ENCODE measurements around the gene ZNF202. TPM values are rescaled to one million over a fixed set of nuclear protein-coding genes. Genes with fewer than 3 reads are reported as not detected.

ZNF202 gene
- total RNA-seq, 4 donors from 2014 or later = 6.8 to 9.2 (median 8.3) TPM

DNA sequence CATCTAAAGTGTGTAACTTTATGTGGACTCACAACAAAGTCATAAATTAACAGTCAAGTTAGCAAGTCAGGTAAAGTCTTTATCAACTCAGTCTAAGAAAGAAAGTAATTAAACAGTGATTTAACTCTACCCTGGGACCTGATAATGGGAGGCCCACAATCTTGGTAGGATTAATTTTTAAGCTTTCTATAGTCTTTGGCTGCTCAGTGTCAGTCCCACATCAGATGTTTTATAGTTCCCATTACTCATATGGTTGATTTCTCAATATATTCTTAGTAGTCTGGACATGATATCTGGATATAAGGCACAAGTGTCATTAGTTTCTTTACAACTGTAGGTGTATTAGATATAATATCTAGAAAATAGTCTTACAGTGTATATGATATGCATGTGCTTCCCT is 48.5 kb downstream of the ZNF202 start:
- no peak overlapping the region for H3K4me3 ChIP-seq
- H3K27ac ChIP-seq = no peak overlapping the region
- TF ChIP-seq EP300 (IDR thresholded peaks at IDR 0.05) (no peak), POLR2AphosphoS5 (IDR thresholded peaks at IDR 0.05) (no peak), POLR2A (IDR thresholded peaks at IDR 0.05) (no peak)
- TF ChIP-seq, protein P1, sequence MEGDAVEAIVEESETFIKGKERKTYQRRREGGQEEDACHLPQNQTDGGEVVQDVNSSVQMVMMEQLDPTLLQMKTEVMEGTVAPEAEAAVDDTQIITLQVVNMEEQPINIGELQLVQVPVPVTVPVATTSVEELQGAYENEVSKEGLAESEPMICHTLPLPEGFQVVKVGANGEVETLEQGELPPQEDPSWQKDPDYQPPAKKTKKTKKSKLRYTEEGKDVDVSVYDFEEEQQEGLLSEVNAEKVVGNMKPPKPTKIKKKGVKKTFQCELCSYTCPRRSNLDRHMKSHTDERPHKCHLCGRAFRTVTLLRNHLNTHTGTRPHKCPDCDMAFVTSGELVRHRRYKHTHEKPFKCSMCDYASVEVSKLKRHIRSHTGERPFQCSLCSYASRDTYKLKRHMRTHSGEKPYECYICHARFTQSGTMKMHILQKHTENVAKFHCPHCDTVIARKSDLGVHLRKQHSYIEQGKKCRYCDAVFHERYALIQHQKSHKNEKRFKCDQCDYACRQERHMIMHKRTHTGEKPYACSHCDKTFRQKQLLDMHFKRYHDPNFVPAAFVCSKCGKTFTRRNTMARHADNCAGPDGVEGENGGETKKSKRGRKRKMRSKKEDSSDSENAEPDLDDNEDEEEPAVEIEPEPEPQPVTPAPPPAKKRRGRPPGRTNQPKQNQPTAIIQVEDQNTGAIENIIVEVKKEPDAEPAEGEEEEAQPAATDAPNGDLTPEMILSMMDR (IDR thresholded peaks at IDR 0.05) = no peak
- no peak for DNase-seq (ENCODE audit: low spot score in 2 of 2)
- H3K36me3 ChIP-seq = no peaks in the 10 kb centered on the region
- H3K9me3 ChIP-seq = no peaks in the 10 kb centered on the region
- H3K4me1 ChIP-seq = no peaks in the 10 kb centered on the region
- peaks cover 10% of the 10 kb centered on the region for H3K27me3 ChIP-seq

DNA sequence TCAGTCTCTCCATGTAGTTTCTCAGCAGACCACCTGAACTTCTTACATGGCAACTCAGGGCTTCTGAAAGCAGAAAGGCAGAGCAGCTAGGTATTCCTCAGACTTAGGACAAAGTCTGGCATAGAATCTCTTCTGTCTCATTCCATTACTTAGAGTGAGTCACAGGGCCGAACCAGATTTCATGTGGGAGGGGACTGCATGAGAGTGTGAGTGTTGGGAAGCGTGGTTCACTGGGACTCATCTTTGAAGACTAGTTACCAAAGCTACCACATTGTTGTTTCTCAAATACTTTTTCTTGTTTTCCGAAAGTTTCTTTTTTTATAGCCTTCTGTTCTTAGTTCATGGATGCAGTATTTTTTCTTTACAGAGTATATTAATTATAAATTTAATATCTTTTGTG is 51.0 kb downstream of the ZNF202 start:
- no peaks in the 10 kb centered on the region for H3K9me3 ChIP-seq
- H3K36me3 ChIP-seq = no peaks in the 10 kb centered on the region
- peaks cover 6% of the 10 kb centered on the region for H3K27me3 ChIP-seq
- TF ChIP-seq, protein P1 (IDR thresholded peaks at IDR 0.05) = no peak
- TF ChIP-seq POLR2A (IDR thresholded peaks at IDR 0.05) = no peak
- no peak for TF ChIP-seq POLR2AphosphoS5 (IDR thresholded peaks at IDR 0.05)
- TF ChIP-seq EP300 (IDR thresholded peaks at IDR 0.05) = no peak
- no peak overlapping the region for H3K4me3 ChIP-seq
- 71% methylated on average over 3 of the region's 3 CpGs for WGBS
- no peaks in the 10 kb centered on the region for H3K4me1 ChIP-seq
- no peak overlapping the region for H3K27ac ChIP-seq
- no peak for DNase-seq (ENCODE audit: low spot score in 2 of 2)

DNA sequence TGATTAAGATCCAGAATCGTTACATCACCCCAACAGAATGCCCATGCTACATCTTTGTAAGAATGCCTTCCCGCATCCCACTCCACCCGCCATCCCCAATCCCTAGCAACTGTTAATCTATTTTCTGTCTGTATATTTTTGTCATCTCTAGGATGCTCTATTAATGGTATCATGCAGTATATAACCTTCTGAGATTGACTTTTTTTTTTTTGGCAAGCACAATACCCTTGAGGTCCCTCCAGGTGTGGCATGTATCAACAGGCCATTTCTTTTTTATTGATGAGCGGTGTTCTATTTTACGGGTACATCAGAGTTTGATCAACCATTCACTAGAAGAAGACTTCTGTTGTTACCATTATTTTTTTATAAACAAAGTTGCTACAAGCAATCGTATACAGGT is 56.9 kb downstream of the ZNF202 start:
- H3K9me3 ChIP-seq = no peaks in the 10 kb centered on the region
- DNase-seq (ENCODE audit: low spot score in 2 of 2) = no peak
- no peaks in the 10 kb centered on the region for H3K27me3 ChIP-seq
- WGBS = 88% methylated on average over 6 of the region's 6 CpGs
- no peak overlapping the region for H3K27ac ChIP-seq
- H3K4me1 ChIP-seq = no peaks in the 10 kb centered on the region
- TF ChIP-seq POLR2AphosphoS5 (IDR thresholded peaks at IDR 0.05) (no peak), POLR2A (IDR thresholded peaks at IDR 0.05) (no peak), EP300 (IDR thresholded peaks at IDR 0.05) (no peak)
- TF ChIP-seq, protein P1 (IDR thresholded peaks at IDR 0.05) = no peak
- H3K4me3 ChIP-seq = no peak overlapping the region
- no peaks in the 10 kb centered on the region for H3K36me3 ChIP-seq

DNA sequence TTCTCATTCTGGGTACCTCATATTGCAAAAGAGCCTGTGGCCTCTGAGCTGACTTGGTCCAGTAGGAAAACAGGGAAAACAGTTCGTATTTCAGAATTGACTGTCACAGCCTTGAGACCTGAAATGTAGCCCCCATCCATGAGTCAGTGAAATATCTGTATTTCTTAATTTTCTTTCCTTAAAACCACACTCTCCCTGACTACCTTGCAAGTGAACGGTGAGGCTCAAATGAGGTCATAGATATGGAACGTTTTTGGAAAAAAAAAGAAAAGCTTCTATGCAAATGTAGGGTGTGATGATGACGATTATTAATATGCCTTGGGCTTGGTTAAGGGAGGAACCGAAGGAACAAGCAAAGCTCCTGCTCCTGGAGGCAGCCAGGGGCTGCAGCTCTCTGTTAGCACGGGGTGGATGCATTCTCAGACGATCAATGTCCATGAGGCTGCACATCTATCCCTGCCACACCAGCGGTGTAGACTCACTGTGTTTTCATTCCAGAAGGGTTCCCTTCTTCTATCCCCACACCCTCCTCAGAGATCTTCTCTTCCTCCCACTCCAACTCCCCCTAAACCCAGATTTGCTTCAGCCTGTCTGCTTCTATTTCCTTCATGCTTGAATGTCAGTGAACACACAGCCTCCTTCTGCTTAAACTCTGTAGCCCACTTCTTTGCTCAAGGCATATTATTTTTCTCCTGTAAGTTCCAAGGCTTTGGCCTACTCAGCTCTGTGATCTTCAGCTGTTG is 57.9 kb downstream of the ZNF202 start:
- Histone ChIP-seq H3K9me3 (no peaks in the 10 kb centered on the region), H3K27ac (no peak overlapping the region), H3K4me3 (no peak overlapping the region), H3K4me1 (no peaks in the 10 kb centered on the region), H3K27me3 (no peaks in the 10 kb centered on the region), H3K36me3 (no peaks in the 10 kb centered on the region)
- DNase-seq (ENCODE audit: low spot score in 2 of 2) = no peak
- WGBS = 42% methylated on average over 8 of the region's 8 CpGs
- no peak for TF ChIP-seq EP300 (IDR thresholded peaks at IDR 0.05)
- TF ChIP-seq, protein P1 (IDR thresholded peaks at IDR 0.05) = no peak
- TF ChIP-seq POLR2A (IDR thresholded peaks at IDR 0.05) = no peak
- no peak for TF ChIP-seq POLR2AphosphoS5 (IDR thresholded peaks at IDR 0.05)

DNA sequence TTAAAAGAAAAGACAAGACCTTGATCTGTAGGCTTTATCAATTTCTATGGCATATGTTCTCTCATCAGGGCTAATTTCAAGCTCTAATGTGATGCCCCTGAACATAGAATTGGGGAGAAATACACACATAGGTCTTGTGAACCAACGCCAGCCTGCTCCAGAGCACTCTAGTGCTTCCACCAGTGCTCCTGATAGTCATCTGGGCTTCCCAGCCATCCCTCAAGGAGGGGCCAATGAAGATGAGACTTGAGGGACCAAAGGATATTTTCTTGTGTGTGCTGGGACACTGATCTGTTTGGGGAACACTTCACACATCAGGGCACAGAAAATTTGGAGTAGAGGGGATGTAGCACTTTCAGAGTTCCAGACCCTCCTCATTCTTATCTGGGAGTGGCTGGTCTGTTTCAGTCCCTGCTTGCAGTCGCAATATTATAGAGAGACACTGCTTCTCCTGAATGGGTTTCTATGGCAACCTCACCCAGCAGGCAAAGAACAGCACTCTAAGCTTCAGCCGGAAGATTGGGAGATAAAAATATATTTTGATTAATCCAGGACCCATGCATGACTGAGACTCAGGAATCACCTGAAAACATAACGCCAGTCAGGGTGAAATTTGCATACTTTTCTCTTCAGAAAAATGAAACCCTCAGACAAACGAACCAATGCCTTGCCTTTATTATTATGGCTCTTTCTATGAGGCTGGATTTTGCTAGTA is 58.6 kb downstream of the ZNF202 start:
- H3K27ac ChIP-seq = no peak overlapping the region
- H3K4me3 ChIP-seq = no peak overlapping the region
- TF ChIP-seq EP300 (IDR thresholded peaks at IDR 0.05) = no peak
- no peak for TF ChIP-seq POLR2A (IDR thresholded peaks at IDR 0.05)
- TF ChIP-seq, protein P1 (IDR thresholded peaks at IDR 0.05) = no peak
- TF ChIP-seq POLR2AphosphoS5 (IDR thresholded peaks at IDR 0.05) = no peak
- DNase-seq (ENCODE audit: low spot score in 2 of 2) = no peak
- H3K27me3 ChIP-seq = no peaks in the 10 kb centered on the region
- no peaks in the 10 kb centered on the region for H3K9me3 ChIP-seq
- WGBS = 42% methylated on average over 5 of the region's 5 CpGs
- H3K4me1 ChIP-seq = no peaks in the 10 kb centered on the region
- no peaks in the 10 kb centered on the region for H3K36me3 ChIP-seq
